T1000 (cell line): Measurements from ENCODE around the gene CHSY1.

Source experiments
- DNase-seq: peaks from one replicate; lab custom pipeline; 2025; ENCODE audit warnings: mixed read lengths; lab: John Stamatoyannopoulos, UW

The CHSY1 gene

DNA sequence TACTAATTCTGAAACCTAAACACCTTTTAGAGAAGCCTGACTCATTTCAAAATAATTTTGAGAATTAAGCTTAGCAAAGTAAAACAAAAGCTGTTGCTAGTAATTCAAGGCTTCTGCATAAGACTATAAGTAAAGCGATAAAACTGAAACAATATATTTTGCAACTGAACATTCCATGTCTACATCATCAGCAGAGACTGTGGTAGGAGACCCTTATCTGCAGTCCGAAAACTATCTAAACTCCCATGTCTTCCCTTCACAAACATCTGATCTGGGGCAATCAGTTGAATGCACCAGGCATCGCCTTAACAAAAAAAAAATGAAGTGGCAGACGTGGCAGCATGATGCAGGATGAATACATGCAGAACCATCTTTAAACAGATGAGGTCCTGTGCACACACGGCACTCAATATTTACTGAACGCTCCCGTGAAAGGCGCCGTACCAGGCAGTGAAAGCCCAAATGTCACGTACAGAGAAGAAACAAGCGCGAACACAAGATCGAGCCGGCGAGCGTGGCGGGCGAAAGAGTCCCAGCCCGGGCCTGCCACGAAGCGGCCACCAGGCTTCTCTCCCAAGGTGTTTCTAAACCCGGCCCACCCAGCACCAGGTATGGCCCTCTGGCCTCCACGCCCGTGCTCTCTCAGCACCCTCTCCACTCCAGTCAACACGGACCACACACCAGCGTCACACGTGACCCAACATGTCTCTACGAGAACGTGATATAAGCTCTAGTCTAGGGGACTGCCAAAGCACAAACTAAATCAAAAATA, 63.0 kb downstream of the CHSY1 start:
- no peak for DNase-seq

DNA sequence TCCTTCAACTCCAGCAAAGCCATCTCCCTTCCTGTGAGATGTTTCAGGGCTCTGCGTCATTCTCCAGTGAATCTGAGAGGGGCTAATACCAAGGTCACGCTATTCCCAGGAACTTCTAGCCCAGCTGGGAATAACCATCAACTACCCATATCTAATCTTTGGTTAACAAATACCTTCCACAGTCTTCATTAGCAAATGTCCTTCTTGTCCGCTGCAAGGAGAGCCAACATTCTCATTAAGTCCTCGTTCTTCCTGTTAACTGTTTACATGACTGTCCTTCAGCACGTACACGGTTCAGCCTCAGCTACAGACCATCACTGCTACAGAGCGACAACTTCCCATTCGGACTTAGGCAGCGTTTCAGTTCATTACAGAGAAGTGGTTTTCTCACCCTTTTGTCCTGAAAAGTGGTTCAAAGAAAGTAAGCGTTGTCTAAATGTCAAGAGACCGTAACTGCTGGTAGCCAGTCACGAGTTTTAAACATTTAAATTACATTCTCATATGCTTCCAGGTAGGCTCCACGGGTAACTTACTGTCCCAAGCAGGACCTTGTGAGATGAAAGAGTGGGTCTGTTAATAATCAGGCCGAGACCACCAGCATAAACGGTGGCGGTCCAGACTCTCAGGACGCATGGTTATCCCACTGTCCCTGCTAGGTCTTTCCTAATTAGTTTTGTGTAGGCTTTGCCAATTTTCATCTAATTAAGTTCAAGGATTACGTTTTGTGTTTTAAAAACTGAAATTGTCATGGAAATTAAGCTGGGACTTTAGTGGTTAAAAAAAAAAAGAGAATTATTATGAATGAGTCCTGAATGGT, 63.8 kb downstream of the CHSY1 start:
- no peak for DNase-seq

DNA sequence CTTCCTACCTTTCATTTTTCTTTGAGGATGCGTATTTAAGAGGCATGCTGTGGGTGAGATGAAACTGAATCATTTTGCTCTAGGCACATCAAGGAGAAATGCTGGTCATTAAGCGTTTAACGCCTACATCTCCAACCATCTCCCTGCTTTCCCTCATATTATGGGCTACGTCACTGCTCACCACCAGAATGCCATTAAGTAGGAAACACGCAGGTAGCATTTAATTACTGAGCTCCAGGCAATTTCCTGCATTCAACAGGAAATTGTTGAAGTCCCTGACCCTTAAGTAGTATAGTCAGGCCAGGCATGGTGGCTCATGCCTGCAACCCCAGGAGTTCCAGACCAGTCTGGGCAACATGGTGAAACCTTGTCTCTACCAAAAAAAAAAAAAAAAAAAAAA, 66.1 kb downstream of the CHSY1 start:
- no peak for DNase-seq

DNA sequence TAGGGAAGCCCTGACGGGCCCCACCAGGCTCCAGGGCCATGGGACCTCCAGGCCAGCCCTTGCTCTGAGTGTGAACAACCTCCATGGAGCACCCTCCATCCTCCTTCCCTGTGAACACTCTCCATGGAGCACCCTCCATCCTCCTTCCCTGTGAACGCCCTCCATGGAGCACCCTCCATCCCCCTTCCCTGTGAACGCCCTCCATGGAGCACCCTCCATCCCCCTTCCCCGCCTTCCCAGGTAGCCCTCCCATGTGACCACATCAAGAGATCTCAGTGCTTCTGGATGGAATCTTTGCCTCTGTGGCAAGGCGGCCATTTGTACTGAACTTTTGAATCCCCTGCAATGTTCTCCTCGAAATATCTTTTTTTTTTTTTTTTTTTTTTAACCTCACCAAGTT, 66.5 kb downstream of the CHSY1 start:
- no peak for DNase-seq

DNA sequence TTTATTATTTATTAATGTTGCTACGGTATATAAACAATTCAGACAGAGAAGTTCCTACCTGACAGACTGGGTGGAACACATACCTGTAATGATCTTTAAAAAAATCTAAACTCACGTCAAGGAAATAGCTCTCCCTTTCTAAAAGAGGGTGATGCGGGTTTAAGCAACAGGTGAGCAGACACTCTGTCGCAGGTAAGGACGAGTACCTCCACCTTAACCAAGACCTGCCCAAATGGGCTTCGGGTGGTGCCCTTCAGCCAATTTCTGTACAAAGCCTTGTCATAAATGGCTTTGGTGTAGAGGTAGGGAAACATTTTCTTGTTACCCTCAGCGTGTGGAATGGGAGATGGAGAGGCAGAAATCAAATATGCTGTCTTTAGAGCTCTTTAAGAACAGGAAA, 67.0 kb downstream of the CHSY1 start:
- no peak for DNase-seq

DNA sequence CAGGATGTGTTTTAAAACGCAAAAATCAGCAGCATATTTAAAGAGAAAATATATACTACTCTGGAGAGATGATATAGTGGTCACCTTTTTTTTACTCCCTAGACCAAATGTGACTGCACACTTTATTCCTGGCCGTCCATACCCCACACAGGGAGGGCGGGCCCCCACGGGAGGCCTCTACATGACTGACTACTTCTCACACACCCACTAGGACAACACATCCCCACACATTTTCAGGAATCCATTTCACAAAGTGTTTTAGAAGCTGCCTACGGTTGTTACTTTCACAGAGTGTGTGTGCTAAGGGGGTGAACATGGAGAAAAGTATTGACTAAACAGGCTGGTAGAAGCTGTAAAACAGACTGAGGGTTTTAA, 67.9 kb downstream of the CHSY1 start:
- no peak for DNase-seq

DNA sequence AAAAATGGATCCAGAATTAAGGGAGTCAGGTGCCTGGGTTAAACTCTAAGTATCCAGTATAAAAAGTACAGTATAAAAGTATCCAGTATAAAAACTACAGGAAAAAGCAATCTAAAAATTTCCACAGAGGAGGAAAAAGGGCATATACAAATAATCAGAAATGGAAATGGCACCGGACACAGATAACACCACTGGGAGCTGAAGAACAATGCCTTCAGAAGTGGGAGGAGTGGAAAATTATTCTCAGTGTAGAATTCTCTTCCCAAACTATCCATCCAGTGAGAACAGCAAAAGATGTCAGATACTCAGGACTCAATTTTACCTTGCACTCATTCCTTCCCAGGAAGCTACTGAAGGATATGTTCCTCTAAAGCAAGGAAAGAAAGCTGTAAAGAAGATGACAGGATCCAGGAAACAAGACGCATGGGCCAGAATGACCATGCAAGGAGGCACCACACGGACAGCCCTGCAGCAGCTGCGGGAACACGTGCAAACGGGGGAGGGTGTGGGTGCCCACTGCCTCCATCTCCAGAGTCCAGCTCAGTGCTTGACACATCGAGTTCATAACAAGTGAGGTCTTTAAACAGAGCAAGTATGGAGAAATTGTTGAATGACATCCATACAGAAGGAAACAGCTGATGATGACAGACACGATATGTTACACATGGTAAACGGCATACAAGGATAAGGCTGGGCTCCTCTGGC, 68.5 kb downstream of the CHSY1 start:
- DNase-seq: no peak

DNA sequence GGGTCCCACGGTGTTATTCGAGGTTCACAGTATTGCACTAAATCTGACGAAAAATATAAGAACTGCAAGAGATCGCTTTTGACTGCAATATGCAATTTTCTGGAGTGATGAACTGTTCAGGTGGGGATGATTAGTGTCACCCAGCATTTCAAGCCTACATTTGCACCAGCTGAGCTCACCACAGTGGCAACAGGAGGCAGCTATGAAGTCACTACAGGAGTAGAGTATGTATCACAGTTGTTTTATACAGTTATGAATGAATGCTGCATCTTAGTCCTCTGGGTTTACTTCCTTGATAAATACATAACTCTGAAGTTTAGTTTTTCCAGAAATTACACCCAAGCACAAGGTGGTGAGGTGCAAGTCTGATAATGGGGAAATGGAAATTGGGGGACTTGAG, 69.6 kb downstream of the CHSY1 start:
- no peak for DNase-seq

DNA sequence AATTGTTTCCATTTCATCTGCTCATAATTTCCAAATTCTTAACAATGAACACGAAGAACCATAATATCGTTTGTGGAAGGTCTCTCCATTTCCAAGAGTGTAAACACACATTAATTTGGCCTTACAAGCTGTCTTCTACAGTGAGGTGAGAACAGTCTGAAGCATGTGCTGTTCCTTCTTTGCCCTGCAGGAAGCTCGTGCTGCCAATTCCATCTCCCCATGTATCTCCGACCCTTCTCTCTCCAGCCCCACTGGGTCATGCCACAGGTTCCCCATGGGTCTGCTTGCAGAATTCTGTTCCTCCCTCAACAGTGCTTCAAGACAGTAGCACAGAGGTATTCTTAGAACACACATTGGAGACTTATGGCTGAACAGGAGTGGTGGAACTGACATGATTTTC, 70.5 kb downstream of the CHSY1 start:
- DNase-seq: no peak

DNA sequence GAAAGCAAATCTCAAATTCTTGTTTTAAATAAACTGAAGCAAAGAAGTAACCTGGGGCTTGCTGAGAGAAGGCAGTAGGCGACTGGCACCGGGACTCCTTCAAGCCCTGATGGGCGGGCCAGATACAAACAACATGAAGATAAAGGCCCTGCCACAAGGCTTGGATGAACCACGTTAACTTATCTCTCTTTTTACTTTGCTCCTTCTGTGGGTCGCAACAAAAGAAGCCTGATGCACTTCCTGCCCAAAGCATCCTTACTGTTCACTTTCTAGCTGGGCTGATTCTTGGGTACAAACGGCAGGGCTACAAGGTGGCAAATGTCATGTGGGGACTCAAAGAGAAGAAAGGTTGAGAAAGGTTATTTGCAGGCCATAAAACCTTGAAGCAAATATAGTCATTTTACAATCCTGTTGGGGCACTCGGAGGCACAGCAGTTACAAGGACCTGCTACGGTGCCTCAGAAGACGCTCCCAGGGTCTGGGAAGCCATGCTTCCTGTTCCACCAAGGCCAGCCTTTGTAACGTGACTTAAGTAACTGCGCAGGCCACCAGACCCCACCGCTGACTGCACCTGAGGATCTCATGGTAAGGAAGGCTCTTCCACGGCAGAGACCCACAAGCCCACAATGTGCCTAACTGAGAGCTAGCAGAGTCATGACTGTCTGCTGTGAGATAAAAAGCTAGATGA, 71.1 kb downstream of the CHSY1 start:
- no peak for DNase-seq

DNA sequence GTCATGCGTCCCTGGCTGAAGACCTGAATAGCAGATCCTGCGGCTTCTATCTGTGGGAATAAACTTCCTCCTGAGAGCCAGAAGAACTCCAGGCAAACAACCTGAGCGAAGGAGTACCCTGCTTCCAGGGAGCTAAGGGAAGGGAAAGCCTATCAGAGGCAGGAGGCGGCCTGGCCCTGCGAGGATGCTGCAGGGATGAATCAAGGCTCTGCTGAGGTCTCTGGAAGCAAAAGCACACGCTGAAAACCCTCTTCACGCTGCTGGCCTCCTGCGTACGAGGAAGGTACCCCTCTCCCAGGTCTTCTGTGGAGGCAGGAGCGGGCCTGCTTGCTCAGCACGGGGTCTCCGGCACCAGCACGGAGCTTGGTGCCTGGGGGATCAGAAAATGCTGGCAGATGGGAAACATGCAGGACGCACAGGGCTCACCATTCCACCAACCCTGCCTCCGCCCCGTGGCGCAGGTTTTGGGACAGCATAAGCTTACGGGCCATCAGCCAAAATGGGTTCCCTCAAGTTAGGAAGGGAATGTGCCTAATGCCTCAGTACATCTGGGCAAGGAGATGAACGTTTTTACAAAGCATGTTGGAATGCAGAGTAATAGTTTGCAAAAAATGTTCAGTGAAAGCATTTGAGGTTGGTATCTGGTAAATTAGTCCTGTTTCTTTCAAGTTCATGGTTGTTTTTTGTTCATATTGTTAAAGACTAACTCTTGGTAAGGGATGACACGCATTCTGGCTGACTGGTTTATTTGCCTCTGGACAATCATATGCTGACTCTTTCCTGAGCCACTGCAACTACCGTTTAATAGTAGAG, 72.3 kb downstream of the CHSY1 start:
- DNase-seq: no peak

DNA sequence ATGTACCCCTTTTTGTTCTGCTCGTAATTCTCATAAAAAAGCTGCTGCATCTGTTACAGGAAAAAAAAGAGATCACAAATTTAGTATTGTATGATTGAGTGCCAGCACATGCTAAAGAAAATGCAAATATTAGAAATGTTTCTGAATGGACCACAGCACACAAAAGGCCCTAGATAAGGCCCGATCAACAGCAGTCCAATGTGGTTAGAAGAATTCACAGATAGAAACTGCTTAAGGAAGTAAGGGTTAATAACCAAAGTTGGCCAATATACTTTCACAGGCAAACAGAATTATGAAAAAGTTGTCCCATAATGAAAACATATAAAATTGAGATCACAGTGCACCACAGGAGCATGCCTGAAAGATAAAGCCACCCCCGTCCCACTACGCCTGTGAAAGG, 72.9 kb downstream of the CHSY1 start:
- DNase-seq: no peak

DNA sequence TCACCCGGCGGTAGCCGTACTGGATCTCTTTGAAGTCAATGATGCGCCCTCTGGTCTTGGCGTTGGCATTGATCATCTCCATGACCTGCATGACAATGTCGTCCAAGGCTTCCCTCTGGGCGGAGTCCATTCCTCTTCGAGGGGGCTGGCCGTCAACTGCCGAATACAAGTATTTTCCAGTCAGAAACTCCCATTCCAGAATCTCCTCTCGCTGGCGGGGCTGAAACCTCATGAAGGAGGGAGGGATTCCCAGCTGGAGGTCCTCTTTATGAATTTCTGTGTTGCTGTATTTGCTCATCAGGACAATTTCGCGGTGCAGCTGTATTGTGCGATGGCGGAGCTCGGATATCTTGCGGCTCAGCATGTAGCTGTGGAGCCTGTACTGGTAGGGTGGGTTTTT, 73.4 kb downstream of the CHSY1 start:
- DNase-seq: no peak

DNA sequence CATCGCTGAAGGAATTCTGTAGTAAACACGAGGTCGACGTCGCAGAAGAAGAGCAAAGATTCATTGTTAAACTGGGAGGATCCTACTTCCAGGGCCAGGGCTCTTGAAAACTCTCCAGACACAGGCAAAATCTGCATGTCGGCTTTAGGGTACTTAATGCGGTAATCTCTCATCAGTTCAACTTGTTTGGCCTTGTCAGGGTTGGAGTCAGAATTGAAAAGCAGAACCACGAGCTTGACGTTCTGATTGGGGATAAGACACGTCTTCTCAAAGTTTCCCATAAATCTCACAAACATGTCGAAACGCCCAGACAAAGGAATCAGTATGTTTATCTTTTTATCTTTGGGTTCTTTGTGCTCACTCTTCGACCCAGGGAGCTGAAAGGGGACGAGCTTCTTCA, 74.0 kb downstream of the CHSY1 start:
- no peak for DNase-seq

DNA sequence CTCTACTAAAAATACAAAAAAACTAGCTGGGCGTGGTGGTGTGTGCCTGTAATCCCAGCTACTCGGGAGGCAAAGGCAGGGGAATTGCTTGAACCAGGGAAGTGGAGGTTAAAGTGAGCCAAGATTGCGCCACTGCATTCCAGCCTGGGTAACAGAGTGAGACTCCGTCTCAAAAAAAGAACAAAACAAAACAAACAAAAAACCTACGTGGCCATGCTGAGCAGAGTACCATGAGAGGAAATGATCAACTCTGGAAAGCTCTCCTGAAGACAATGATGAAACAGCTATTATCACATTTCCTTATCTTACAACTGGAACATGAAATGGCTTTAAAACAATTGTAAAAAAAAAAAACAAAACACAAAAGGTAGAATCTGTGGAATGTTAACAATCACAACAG, 75.2 kb downstream of the CHSY1 start:
- DNase-seq: no peak

DNA sequence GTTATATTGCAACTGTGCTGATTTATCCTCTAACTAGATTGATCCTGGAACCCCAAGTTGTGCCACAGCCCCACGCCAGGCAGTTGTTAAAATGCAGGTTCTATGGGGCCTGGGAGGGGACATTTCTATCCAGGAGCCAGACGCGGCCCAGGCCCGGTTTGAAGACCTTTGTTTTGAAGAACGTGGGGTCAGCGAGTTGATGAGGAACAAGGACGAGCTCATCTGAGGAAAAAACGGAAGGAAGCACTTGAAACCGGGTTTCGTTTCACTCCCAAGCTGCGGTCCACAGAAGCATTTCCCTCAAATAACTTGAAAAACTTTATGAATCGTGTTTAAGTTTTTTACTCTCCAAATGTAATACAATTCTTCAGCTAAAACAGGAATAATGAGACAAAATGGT, 76.4 kb downstream of the CHSY1 start:
- no peak for DNase-seq

DNA sequence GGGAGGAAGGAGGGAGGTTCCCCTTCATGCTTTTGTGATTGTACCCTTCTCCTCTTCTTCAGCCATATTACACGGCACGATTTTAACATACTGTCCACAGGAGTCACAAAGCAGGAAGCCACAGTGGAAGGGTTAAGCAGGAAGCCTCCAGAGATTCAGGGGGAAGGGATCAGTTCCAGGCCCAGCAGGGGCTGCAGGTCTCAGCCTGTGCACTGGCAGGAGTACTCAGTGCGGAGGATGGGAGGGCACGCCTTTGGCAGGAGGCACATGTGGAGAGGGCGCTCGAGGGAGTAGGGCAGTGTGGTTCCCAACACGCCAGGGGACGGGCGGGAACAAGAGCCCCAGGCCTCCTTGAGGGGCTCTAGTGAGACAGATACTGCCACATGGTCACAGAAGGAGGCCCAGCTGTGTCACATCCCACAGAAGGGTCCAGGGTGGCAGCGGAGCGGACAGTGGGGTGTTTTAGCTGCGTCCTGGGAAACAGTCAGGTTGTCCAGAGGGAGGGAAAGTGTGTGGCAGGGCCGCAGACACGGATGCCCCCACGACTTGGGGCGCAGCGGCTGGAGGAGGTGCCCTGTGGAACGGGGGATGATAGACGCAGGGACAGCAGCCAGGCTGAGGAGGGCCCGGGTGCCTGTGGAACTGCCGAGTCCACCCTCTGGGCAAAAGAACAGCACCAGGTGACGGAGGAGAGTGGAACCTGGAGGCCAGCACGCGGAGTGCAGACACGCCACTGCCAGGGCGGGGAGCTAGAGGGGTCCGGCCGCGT, 77.5 kb downstream of the CHSY1 start:
- no peak for DNase-seq

DNA sequence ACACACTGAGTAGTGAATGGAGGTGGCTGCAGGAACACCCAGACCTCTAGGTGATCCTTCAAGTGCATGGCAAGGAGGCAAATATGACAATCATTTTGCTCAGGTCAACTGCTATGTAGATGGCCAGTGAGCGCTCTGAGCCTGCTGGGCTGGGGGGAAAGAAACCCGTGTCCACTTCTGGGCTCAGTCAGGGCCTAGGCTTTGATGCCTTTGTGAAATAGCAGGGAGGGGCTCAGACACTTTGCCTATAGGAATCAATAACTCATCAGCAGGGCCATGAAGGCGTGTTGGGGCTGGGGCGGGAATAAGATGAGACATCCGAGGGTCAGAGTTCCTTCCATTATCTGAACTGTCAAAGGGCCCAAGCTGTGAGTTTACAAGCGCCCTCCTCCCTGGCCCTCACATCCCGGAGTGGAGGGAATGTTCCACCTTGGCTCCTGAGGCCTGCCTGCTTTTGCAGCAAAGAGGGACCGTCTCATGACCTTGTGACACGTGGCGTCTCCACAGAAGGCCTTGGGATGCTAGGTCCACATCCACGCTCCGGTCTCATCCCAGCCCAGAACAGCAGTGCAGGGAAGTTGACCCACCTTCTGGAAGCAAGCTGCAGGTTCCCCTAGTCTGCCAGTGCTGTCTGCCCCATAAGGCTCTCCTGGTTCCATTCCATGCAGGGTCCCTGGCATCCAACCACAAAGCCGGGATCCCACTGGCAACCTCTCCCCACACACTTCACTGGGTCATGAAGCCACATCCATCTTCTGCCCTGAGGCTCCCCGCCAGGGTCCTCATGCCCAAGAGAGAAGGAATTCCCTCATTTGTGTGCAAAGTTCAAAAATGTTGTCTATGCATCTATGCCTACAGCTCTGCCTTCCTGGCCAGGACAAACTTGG, 78.4 kb downstream of the CHSY1 start:
- no peak for DNase-seq

DNA sequence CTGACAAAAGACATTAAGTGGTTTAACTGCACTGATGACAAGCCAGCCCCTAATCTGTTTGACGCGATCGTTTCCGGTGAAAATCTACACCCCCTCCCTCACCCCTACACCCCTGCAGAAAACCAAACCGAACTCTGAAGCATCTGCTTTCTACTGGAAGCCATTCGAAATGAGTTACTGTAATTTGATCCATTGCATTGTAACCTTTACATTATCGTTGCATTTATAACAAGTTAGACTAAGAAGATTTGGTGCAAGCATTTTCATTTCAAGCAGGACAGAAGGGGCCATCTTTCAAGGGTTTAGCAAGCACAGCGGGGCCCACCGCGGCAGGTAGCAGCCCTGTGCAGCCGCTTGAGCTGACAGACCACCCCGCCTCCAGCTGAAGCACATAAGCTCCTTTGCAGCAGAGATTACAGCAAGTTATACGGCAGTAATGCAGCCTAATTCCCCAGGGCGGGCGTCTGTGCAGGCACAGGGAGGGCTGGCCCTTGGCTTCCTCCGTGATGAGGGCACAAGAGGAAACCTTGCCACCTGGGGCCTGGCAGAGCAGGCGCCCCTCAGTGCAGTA, 79.3 kb downstream of the CHSY1 start:
- no peak for DNase-seq
